Activated T-cell treated with anti-CD3 and anti-CD28 coated beads, Interleukin-2, amount 50 U/mL, for 72 hours (primary cell): ENCODE measurements around the gene KPNA1. TPM values are rescaled to one million over a fixed set of nuclear protein-coding genes. Genes with fewer than 3 reads are reported as not detected.

Source experiments
- ATAC-seq, 2 donors: fragments of 150-1000 bp; cut with Tn5 transposase; replicated peaks in 1 of 2; 2 replicates each; pipeline ENCODE4 v1.10.0; 2021; ENCODE audit warnings: moderate library complexity in 2 of 2, mild to moderate bottlenecking in 1 of 2
- DNase-seq, 2 donors: peaks; one replicate each; pipeline ENCODE4 v3.0.0; 2021 to 2022; ENCODE audit warnings: mixed read lengths in 1 of 2
- H3K27ac Mint-ChIP-seq: one replicate; pipeline ENCODE4 v1.8.0; 2022; ENCODE audit warnings: mild to moderate bottlenecking, moderate library complexity, mixed read lengths
- H3K27me3 Mint-ChIP-seq: one replicate; pipeline ENCODE4 v1.8.0; 2022; ENCODE audit warnings: low read depth, mixed read lengths
- H3K36me3 Mint-ChIP-seq, 2 donors: one replicate each; pipeline ENCODE4 v1.8.0; 2022; ENCODE audit warnings: mixed read lengths in 2 of 2, mild to moderate bottlenecking in 1 of 2; ENCODE audit not compliant: insufficient read depth in 2 of 2
- H3K4me1 Mint-ChIP-seq: one replicate; pipeline ENCODE4 v1.8.0; 2022; ENCODE audit warnings: low read depth, mixed read lengths
- H3K4me3 Mint-ChIP-seq, 2 donors: one replicate each; pipeline ENCODE4 v1.8.0; 2022; ENCODE audit warnings: mild to moderate bottlenecking in 2 of 2, mixed read lengths in 2 of 2, moderate library complexity in 2 of 2
- H3K9me3 Mint-ChIP-seq, 2 donors: one replicate each; pipeline ENCODE4 v1.8.0; 2022; ENCODE audit warnings: mixed read lengths in 2 of 2
- total RNA-seq, 2 donors: library from RNA; stranded (reverse); gene quantifications; one replicate each; pipeline ENCODE4 v1.2.3, GENCODE V29; 2022

The KPNA1 gene
- total RNA-seq, 2 donors from 2014 or later: 54.3 to 69.9 TPM

DNA sequence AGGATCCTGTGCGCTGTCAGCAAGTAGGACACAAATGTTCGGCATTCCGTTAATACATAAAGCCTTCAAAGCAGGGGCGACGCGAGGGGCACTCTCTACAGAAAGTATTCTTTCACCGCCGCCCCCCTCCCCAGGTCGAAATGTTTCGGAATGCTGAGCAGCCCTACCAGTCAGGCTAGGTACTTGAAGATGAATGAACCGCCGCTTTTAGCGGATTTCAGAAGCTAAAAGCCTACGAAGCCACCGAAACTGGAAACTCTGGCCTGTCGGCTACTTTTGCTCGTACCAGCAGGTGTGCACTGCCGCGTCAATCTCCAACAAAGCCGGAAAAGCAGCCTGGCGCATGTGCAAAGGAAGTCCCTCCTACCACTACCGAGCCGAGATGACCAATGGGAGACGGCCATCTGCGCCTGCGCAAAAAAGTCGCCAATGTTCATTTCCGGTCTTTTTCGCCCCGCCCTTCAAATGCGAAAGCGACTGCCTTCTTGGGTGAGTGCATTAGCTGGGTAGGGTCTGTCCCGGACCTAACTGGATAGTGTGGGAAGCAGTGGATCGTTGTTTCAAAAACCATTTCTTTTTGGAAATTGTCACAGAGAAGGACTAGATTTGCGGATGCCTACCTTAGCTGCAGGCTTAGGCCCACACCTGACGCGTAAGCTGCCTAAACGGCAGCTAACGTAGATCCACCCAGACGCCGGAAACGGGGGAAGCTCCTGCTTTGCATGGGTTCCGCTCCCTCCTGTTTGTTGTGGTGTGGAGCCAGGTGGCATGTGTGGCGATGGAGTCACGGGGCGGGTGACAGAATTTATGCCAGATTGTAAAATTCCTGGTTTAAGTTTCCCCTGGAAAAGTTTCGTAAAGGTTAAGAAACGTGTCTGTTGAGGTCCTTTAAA is 98.7 kb downstream of the KPNA1 start, which contains the start of gene WDR5B:
WDR5B (minus strand) TSS at position 301 of the 893 bp plus-strand sequence. CDS start 534 bp downstream, outside the sequence.
- Mint-ChIP-seq H3K4me3 (peak within 1 kb of the TSS; percentile 95 to 100), H3K27me3 (no peaks in the 10 kb centered on the region), H3K36me3 (peaks cover 5 to 9% of the 10 kb centered on the region in 2 donors), H3K9me3 (no peaks in the 10 kb centered on the region), H3K4me1 (peaks cover 48% of the 10 kb centered on the region), H3K27ac (peak within 1 kb of the TSS; percentile 100)
- peak; percentile 97 for DNase-seq
- ATAC-seq: peak; percentile 92 to 93

DNA sequence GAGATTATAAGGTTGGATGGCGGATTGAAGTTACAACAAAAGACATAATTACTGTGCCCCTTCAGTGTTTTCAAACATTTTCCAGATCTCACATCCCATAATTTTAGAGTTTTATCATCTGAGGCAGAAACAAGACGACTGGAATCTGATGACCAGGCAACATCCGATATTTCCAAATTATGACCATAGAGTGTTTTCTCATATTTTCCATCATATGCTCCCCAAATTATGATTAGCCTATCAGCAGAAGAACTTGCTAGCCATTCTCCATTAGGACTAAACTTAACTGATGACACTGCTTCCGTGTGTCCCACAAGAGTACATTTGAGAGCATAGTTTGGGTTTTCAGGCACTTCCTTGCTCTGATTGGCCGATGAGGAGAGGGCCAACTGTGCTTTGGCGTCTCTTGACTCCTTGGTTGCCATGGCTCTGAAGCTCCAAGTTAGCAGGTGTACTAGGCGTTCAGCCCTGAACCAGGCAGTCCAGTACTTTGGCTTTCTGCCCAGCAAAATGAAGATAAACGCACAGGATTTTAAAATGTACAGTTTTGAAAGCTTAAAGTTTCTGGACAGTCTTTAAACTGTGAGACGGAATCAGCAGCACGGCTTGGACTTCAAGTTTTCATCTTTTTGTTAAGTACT is 99.5 kb downstream of the KPNA1 start:
- DNase-seq: peak; percentile 56 to 59
- H3K4me1 Mint-ChIP-seq: peaks cover 55% of the 10 kb centered on the region
- peak; percentile 51 to 60 for ATAC-seq
- no peaks in the 10 kb centered on the region for H3K27me3 Mint-ChIP-seq
- H3K4me3 Mint-ChIP-seq: peak overlapping the region; percentile 95 to 100
- no peaks in the 10 kb centered on the region for H3K9me3 Mint-ChIP-seq
- H3K36me3 Mint-ChIP-seq: peaks cover 6 to 11% of the 10 kb centered on the region in 2 donors
- peak overlapping the region; percentile 100 for H3K27ac Mint-ChIP-seq

DNA sequence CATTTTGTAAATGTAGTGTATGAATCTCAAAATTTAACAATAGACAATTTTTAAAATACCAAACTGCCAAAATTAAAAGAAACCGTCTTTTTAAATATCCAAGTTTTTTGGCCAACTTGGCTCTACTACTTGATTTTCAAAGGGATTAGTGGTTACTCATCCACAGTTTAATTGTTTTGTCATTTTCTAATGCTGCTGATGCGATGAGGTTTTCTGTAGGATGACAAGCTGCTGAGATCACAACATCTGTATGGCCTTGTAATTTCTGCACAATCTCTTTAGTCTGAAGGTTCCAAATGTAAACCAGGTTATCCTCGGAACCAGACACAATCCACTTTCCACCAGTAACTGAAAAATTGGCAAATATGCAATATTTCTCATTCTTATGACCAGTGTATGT is 100.3 kb downstream of the KPNA1 start:
- Mint-ChIP-seq H3K4me3 (peak overlapping the region; percentile 95 to 100), H3K9me3 (no peaks in the 10 kb centered on the region), H3K4me1 (peaks cover 59% of the 10 kb centered on the region), H3K36me3 (peaks cover 6 to 14% of the 10 kb centered on the region in 2 donors), H3K27ac (peak overlapping the region; percentile 100), H3K27me3 (no peaks in the 10 kb centered on the region)
- DNase-seq: no peak
- ATAC-seq: no peak

DNA sequence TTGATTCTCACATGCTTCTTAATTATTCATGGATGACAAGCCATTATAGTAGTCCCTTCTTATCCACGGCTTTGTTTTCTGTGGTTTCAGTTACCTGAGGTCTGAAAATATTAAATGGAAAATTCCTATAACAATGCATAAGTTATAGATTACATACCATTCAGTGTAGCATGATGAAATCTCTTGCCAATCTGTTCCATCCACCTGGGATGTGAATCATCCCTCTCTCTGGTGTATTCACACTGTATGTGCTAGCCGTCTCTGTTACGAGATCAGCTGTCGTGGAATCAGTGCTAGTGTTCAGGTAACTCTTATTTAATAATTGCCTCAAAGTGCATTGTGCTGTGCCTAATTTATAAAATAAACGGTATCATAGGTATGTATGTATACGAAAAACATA is 104.1 kb downstream of the KPNA1 start:
- H3K9me3 Mint-ChIP-seq: no peaks in the 10 kb centered on the region
- peaks cover 11 to 15% of the 10 kb centered on the region in 2 donors for H3K36me3 Mint-ChIP-seq
- ATAC-seq (peak; percentile 64 to 65), DNase-seq (no peak)
- H3K27ac Mint-ChIP-seq: peak overlapping the region; percentile 78
- H3K27me3 Mint-ChIP-seq: no peaks in the 10 kb centered on the region
- peaks cover 55% of the 10 kb centered on the region for H3K4me1 Mint-ChIP-seq
- no peak overlapping the region for H3K4me3 Mint-ChIP-seq

DNA sequence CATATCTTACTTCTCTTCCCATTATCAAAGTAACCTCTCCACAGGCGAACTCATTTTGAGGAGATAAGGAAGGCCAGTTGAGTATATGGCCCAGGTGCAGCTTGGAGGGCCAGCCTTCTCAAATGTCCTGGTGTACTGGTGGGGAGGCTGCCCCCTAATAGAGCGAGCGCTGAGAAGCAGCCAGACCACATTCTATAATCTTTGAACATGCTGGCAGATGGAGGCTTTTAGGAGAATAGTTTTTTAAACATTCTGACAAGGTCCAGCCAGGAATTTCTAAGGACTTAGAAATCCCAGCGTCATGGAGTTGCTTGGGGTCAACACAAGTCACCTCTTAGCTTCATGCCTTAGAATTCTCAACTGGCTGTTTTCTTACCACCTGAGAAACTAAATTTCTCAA is 104.6 kb downstream of the KPNA1 start:
- Mint-ChIP-seq H3K36me3 (peaks cover 10 to 13% of the 10 kb centered on the region in 2 donors), H3K4me1 (peaks cover 51% of the 10 kb centered on the region), H3K27me3 (no peaks in the 10 kb centered on the region)

DNA sequence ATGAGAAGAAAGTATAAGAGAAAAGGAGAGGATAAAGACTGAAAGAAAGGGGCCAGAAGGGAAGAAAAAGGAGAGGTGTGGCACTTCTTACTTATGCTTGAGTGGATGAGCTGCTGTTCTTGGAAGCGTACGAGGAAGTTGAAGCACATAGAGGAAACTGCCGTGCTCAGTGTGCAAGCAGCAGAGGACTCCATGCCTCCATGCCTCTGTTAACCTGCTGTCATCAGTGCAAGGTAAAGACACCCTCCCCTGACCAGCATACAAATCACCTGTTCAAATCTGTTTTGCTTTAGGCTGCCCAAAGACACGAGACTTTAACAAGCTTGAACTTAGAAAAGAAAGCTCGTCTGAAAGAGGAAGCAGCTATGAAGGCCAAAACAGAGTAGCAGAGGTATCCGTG is 105.3 kb downstream of the KPNA1 start:
- Mint-ChIP-seq H3K4me3 (no peak overlapping the region), H3K27ac (peak overlapping the region; percentile 63), H3K9me3 (no peaks in the 10 kb centered on the region), H3K36me3 (peaks cover 10 to 15% of the 10 kb centered on the region in 2 donors), H3K27me3 (no peaks in the 10 kb centered on the region), H3K4me1 (peaks cover 45% of the 10 kb centered on the region)
- DNase-seq: no peak
- no peak for ATAC-seq

More for the DNA sequence above, 104.6 kb downstream of the KPNA1 start:
- H3K9me3 Mint-ChIP-seq: no peaks in the 10 kb centered on the region
- ATAC-seq: no peak
- H3K4me3 Mint-ChIP-seq: no peak overlapping the region
- DNase-seq: no peak
- peak overlapping the region; percentile 78 for H3K27ac Mint-ChIP-seq

DNA sequence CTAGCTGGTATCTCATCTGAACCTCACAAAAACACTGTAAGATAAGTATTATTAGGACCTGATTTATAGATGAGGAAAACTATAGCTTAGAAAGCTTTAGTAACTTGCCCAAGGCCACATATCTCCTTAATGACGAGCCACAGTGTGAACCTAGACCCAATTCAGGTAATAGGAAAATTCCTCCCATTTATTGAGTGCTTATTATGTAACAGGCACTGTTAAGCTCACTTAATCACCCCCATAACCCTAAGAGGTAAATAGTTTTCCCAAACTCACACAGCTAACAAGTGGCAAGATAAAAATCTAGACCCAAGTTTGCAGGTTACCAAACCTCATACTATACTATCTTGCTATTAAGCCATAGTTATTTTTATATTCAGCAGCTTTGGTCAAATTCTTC is 106.8 kb downstream of the KPNA1 start:
- DNase-seq (no peak), ATAC-seq (no peak)
- no peaks in the 10 kb centered on the region for H3K27me3 Mint-ChIP-seq
- H3K27ac Mint-ChIP-seq: peak overlapping the region; percentile 38
- no peaks in the 10 kb centered on the region for H3K9me3 Mint-ChIP-seq
- H3K36me3 Mint-ChIP-seq: peaks cover 10 to 19% of the 10 kb centered on the region in 2 donors
- peaks cover 31% of the 10 kb centered on the region for H3K4me1 Mint-ChIP-seq
- no peak overlapping the region for H3K4me3 Mint-ChIP-seq

DNA sequence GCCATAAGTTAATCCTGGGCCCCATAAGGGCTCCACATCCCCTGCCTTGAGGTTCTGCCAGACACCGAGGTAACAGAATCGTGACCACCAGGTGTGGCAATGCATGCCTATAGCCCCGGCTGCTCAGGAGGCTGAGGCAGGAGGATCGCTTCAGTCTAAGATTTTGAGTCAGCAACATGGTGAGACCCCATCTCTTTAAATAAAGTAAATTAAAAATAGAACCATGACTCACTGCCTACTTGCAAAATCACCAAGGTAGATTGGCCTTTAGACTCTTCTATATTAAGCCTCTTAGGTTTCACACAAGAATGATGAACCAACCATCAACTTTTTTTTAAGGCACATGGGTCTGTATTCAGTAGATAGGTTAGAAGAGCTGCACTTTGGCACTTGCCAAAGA is 108.5 kb downstream of the KPNA1 start:
- Mint-ChIP-seq H3K27ac (peak overlapping the region; percentile 64), H3K36me3 (peaks cover 10 to 15% of the 10 kb centered on the region in 2 donors), H3K4me1 (peaks cover 28% of the 10 kb centered on the region), H3K4me3 (no peak overlapping the region), H3K27me3 (no peaks in the 10 kb centered on the region), H3K9me3 (no peaks in the 10 kb centered on the region)
- DNase-seq (peak; percentile 10 to 25), ATAC-seq (peak; percentile 61 to 64)

DNA sequence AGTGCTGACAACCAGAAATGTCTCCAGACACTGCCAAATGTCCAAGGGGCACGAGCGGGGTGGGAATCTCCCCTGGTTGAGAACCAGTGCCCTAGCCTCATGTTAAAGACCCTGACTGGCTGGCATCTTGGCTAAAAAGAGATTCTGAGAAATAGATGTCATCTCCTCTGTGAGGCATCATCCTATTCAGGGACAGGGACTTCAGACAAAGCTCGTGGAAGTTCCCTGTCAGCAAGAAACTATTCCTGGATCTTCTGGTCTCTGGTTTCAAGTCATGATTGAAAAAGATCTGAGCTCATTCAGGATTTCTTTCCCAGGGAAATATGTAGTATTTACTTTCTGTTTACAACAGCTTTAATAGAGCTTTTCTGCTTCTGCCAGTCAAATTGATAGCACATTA is 109.7 kb downstream of the KPNA1 start:
- no peaks in the 10 kb centered on the region for H3K27me3 Mint-ChIP-seq
- ATAC-seq (no peak), DNase-seq (no peak)
- H3K27ac Mint-ChIP-seq: no peak overlapping the region
- no peaks in the 10 kb centered on the region for H3K9me3 Mint-ChIP-seq
- H3K4me1 Mint-ChIP-seq: peaks cover 18% of the 10 kb centered on the region
- no peak overlapping the region for H3K4me3 Mint-ChIP-seq
- peaks cover 8 to 13% of the 10 kb centered on the region in 2 donors for H3K36me3 Mint-ChIP-seq

DNA sequence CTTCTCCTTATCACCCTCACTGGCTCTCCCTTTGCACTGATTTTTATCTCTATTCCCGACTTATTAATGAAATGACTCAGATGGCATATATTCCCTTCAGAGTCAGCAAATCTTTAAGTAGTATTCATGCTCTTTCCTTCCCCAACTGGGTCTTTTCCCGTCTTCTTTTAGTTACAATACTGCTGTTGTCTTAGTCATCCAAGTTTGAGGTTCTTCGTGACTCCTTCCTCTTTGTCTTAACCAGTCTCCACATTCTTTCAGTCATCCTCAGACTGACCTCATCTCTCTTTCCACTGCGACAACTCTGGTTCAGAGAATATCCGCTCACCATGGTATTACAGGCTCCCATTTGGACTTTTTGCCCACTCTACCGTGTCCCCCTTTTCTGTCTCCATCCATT is 111.2 kb downstream of the KPNA1 start:
- ATAC-seq: no peak
- Mint-ChIP-seq H3K4me1 (peaks cover 16% of the 10 kb centered on the region), H3K4me3 (no peak overlapping the region), H3K27ac (no peak overlapping the region), H3K36me3 (peaks cover 4 to 7% of the 10 kb centered on the region in 2 donors), H3K27me3 (no peaks in the 10 kb centered on the region), H3K9me3 (no peaks in the 10 kb centered on the region)
- DNase-seq: no peak

DNA sequence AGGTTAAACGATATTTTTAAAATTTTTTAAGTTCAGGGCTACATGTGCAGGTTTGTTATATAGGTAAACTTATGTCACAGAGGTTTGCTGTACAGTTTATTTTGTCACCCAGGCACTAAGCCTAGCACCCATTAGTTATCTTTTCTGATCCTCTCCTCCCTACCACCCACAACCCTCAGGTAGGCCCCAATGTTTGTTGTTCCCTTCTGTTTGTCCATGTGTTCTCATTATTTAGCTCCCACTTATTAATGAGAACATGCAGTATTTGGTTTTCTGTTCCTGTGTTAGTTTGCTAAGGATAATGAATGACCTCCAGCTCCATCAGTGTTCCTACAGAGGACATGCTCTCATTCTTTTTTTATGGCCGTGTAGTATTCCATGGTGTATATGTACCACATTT is 115.8 kb downstream of the KPNA1 start:
- H3K27ac Mint-ChIP-seq: no peak overlapping the region
- ATAC-seq (no peak), DNase-seq (no peak)
- H3K9me3 Mint-ChIP-seq: no peaks in the 10 kb centered on the region
- peaks cover 0 to 5% of the 10 kb centered on the region in 2 donors for H3K36me3 Mint-ChIP-seq
- H3K4me1 Mint-ChIP-seq: peaks cover 23% of the 10 kb centered on the region
- H3K4me3 Mint-ChIP-seq: no peak overlapping the region
- no peaks in the 10 kb centered on the region for H3K27me3 Mint-ChIP-seq

DNA sequence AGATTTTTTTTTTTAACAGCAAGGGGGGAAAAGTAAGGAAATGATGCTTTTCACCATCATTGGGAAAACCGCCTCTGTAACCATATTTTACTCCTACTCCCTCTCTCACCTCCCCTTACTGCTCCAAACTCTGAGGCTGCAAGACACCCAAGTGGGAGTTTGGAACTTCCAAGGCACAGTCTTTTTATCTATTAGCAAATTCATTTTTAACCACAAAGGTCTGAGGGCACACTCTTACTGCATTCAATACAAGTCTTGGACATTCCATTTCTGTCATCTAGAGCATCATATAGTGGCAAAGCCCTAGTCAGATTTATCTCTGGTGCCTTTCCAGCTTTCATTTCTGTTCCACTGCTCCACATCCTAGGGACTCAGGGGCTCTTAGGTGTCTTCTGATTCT is 117.5 kb downstream of the KPNA1 start:
- H3K4me1 Mint-ChIP-seq: peaks cover 23% of the 10 kb centered on the region
- H3K27ac Mint-ChIP-seq: no peak overlapping the region
- no peaks in the 10 kb centered on the region for H3K9me3 Mint-ChIP-seq
- no peaks in the 10 kb centered on the region for H3K27me3 Mint-ChIP-seq
- DNase-seq (no peak), ATAC-seq (no peak)
- H3K4me3 Mint-ChIP-seq: no peak overlapping the region
- no peaks in the 10 kb centered on the region for H3K36me3 Mint-ChIP-seq

DNA sequence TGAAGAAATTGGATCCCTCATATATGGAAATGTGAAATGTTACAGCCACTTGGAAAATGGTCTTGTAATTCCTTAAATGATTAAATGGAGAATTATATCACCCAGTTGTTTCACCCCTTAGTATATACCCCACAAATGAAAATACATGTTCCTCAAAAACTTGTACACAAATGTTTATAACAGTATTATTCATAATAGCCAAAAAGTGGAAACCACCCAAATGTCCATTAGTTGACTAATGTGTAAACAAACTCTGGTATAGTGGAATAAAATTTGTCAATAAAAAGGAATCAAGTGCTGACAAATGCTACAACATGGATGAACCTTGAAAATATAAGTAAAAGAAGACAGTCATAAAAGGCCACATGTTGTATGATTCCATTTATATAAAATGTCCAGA is 118.2 kb downstream of the KPNA1 start:
- no peak for ATAC-seq
- no peaks in the 10 kb centered on the region for H3K36me3 Mint-ChIP-seq
- no peak for DNase-seq
- H3K9me3 Mint-ChIP-seq: no peaks in the 10 kb centered on the region
- H3K4me1 Mint-ChIP-seq: peaks cover 23% of the 10 kb centered on the region
- H3K4me3 Mint-ChIP-seq: no peak overlapping the region
- H3K27me3 Mint-ChIP-seq: no peaks in the 10 kb centered on the region
- H3K27ac Mint-ChIP-seq: peak overlapping the region; percentile 80
